ENCODE data around the gene POR.

The POR gene

DNA sequence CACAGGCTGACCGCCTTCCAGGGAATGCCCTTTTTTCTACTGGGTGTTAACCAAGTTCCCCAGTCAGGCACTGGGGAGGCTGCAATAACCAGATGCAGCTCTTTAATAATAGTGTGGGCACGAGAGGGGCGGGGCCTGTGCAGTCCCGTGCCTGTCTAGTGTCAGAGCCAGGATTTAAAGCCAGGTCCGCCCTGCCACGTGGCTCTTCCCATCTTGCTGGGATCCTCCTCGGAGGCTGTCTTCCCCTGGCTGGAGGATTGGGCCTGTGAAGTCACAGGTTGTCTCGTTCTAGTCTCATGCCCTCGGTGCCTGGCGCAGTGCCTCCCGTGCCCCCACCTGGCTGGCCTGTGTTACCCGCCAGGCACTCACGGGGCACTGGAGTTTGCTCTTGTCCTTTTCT lies 54.2 kb downstream of the POR start:
- DNase-seq: no peak
- H3K36me3 ChIP-seq (replicated peaks; ENCODE audit: insufficient read depth, low read length): no peaks in the 10 kb centered on the region
- H3F3A ChIP-seq (ENCODE audit: insufficient read depth, low read length): no peaks in the 10 kb centered on the region
- no peak for TF ChIP-seq EZH2 (optimal IDR thresholded peaks at IDR 0.05; ENCODE audit: low read depth, low read length)
- TF ChIP-seq EZH2phosphoT487 (IDR thresholded peaks at IDR 0.05; ENCODE audit: low read length): no peak
- TF ChIP-seq CTCF (IDR thresholded peaks at IDR 0.05; ENCODE audit: low read length): no peak
- H3K9ac ChIP-seq (ENCODE audit: low read length): no peak overlapping the region
- no peak overlapping the region for H3K27ac ChIP-seq (ENCODE audit: low read length)
- H3K9me2 ChIP-seq (replicated peaks; ENCODE audit: insufficient read depth, low read length): no peaks in the 10 kb centered on the region
- no peak overlapping the region for H2AFZ ChIP-seq (ENCODE audit: low read length)
- no peak overlapping the region for H3K4me2 ChIP-seq (ENCODE audit: low read depth, low read length)
- no peak overlapping the region for H3K4me3 ChIP-seq (ENCODE audit: low read length)
- no peaks in the 10 kb centered on the region for H3K79me2 ChIP-seq (ENCODE audit: low read length)
- H3K27me3 ChIP-seq (replicated peaks; ENCODE audit: insufficient read depth, low read length): no peaks in the 10 kb centered on the region
- no peaks in the 10 kb centered on the region for H3K4me1 ChIP-seq (ENCODE audit: low read length)
- H3K9me3 ChIP-seq (replicated peaks; ENCODE audit: insufficient read depth, low read length): no peaks in the 10 kb centered on the region
- no peaks in the 10 kb centered on the region for H4K20me1 ChIP-seq (ENCODE audit: insufficient read depth, low read length)

DNA sequence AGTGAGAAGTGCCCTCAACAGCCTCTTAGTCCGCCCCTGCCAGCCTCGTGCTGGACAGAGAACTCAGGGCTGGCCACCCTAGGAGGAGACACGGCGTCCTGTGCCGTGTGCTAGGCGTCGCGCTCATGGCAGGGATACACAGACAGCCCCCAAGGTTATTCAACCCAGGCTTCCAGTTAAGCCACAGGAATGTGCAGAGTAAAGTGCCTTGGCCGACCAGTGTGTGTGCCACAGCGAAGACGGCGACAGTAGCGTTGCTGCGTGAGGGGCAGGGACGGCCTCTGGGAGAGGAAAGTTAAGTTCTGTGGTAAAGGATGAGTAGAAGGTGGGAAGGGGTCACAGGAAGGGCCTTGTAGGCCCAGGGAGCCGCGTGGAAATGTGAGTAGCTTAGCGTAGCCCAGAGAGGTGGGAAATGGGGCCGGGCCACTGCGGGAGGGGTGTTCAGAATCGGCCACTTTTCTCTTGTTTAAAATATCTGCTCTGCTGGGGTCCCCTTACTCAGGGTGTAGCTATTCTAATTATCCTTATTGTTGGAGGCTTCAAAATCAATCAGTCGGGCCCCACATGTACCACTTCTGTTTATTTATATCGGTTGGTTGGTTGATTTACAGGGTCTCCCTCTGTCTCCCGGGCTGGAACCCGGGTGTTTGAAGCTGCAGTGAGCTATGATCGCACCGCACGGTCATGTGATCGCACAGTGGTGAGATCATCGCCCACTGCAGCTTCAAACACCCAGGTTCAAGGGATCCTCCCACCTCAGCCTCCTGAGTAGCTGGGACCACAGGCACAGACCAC lies 54.9 kb downstream of the POR start:
- no peaks in the 10 kb centered on the region for H3K27me3 ChIP-seq (replicated peaks; ENCODE audit: insufficient read depth, low read length)
- H3K4me2 ChIP-seq (ENCODE audit: low read depth, low read length): no peak overlapping the region

GRCh38 chr7:75971309-75971960 lies 56.5 kb downstream of the POR start:
- Histone ChIP-seq H3K79me2 (ENCODE audit: low read length) (no peaks in the 10 kb centered on the region), H3K4me1 (ENCODE audit: low read length) (no peaks in the 10 kb centered on the region), H2AFZ (ENCODE audit: low read length) (no peak overlapping the region), H4K20me1 (ENCODE audit: insufficient read depth, low read length) (no peaks in the 10 kb centered on the region), H3K9me2 (replicated peaks; ENCODE audit: insufficient read depth, low read length) (no peaks in the 10 kb centered on the region), H3K27me3 (replicated peaks; ENCODE audit: insufficient read depth, low read length) (no peaks in the 10 kb centered on the region), H3K4me3 (ENCODE audit: low read length) (no peak overlapping the region), H3K27ac (ENCODE audit: low read length) (no peak overlapping the region), H3K4me2 (ENCODE audit: low read depth, low read length) (no peak overlapping the region), H3F3A (ENCODE audit: insufficient read depth, low read length) (no peaks in the 10 kb centered on the region), H3K9me3 (replicated peaks; ENCODE audit: insufficient read depth, low read length) (no peaks in the 10 kb centered on the region), H3K36me3 (replicated peaks; ENCODE audit: insufficient read depth, low read length) (no peaks in the 10 kb centered on the region), H3K9ac (ENCODE audit: low read length) (no peak overlapping the region)
- no peak for DNase-seq
- TF ChIP-seq EZH2phosphoT487 (IDR thresholded peaks at IDR 0.05; ENCODE audit: low read length) (no peak), EZH2 (optimal IDR thresholded peaks at IDR 0.05; ENCODE audit: low read depth, low read length) (no peak), CTCF (IDR thresholded peaks at IDR 0.05; ENCODE audit: low read length) (no peak)

More for the DNA sequence above, 54.9 kb downstream of the POR start:
- TF ChIP-seq EZH2phosphoT487 (IDR thresholded peaks at IDR 0.05; ENCODE audit: low read length): no peak
- no peak for TF ChIP-seq CTCF (IDR thresholded peaks at IDR 0.05; ENCODE audit: low read length)
- no peak for TF ChIP-seq EZH2 (optimal IDR thresholded peaks at IDR 0.05; ENCODE audit: low read depth, low read length)
- no peaks in the 10 kb centered on the region for H3F3A ChIP-seq (ENCODE audit: insufficient read depth, low read length)
- no peaks in the 10 kb centered on the region for H3K79me2 ChIP-seq (ENCODE audit: low read length)
- no peak overlapping the region for H2AFZ ChIP-seq (ENCODE audit: low read length)
- H3K27ac ChIP-seq (ENCODE audit: low read length): no peak overlapping the region
- H3K9ac ChIP-seq (ENCODE audit: low read length): no peak overlapping the region
- DNase-seq: no peak
- H3K4me1 ChIP-seq (ENCODE audit: low read length): no peaks in the 10 kb centered on the region
- no peaks in the 10 kb centered on the region for H3K9me2 ChIP-seq (replicated peaks; ENCODE audit: insufficient read depth, low read length)
- H3K4me3 ChIP-seq (ENCODE audit: low read length): no peak overlapping the region
- H3K36me3 ChIP-seq (replicated peaks; ENCODE audit: insufficient read depth, low read length): no peaks in the 10 kb centered on the region
- H3K9me3 ChIP-seq (replicated peaks; ENCODE audit: insufficient read depth, low read length): no peaks in the 10 kb centered on the region
- H4K20me1 ChIP-seq (ENCODE audit: insufficient read depth, low read length): no peaks in the 10 kb centered on the region
